AG04450 (cell line): ENCODE data around the gene COPS7A. TPM values are rescaled to one million over a fixed set of nuclear protein-coding genes. Genes with fewer than 3 reads are reported as not detected.

Experiments
- CTCF ChIA-PET: fragments of 300-600, 350-600 bp; formaldehyde crosslinking; extraction: SDS; loops from one replicate; lab custom pipeline; 2022; ENCODE audit warnings: antibody characterized with exemption, inconsistent platforms; lab: Charles Lee
- POLR2A ChIA-PET: fragments of 350-600 bp; formaldehyde crosslinking; extraction: SDS; loops from one replicate; lab custom pipeline; 2021; ENCODE audit warnings: antibody characterized with exemption, inconsistent platforms; lab: Yijun Ruan, JAX
- DNase-seq: peaks from one replicate; pipeline ENCODE4 v3.0.0-alpha.2; 2011; ENCODE audit warnings: low read depth, low spot score
- H3K27ac ChIP-seq: one replicate; pipeline ENCODE4 v1.5.1; 2012; ENCODE audit warnings: low read depth, low read length, control low read depth
- H3K27me3 ChIP-seq: one replicate; pipeline ENCODE4 v1.6.0; 2012; ENCODE audit warnings: low read length; ENCODE audit not compliant: control insufficient read depth, insufficient read depth
- H3K4me3 ChIP-seq: 2 replicates; pipeline ENCODE4 v1.5.1; 2011; ENCODE audit warnings: mild to moderate bottlenecking, low read depth, low read length, control low read depth
- H3K9me3 ChIP-seq: 2 replicates; pipeline ENCODE4 v1.5.1; 2012; ENCODE audit warnings: low read length; ENCODE audit not compliant: control insufficient read depth, insufficient read depth
- polyA minus RNA-seq: library from RNA; depleted of rRNA, polyadenylated mRNA; stranded (reverse); fragments of >200 nt; gene quantifications from 2 replicates; pipeline ENCODE4 v1.2.3, GENCODE V29; 2011; rRNA and poly(A)+ RNA removed
- polyA plus RNA-seq: library from polyadenylated mRNA; depleted of rRNA; stranded (reverse); fragments of >200 nt; gene quantifications from 2 replicates; pipeline ENCODE4 v1.2.3, GENCODE V29; 2011; rRNA removed
- TF ChIP-seq, protein P1 (sequence below): IDR thresholded peaks from 2 replicates; pipeline ENCODE4 v1.5.1; 2011; ENCODE audit warnings: low read depth, low read length, control low read depth, inconsistent platforms

COPS7A gene, protein sequence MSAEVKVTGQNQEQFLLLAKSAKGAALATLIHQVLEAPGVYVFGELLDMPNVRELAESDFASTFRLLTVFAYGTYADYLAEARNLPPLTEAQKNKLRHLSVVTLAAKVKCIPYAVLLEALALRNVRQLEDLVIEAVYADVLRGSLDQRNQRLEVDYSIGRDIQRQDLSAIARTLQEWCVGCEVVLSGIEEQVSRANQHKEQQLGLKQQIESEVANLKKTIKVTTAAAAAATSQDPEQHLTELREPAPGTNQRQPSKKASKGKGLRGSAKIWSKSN
- polyA plus RNA-seq (93.2 and 104 TPM in 2 replicates), polyA minus RNA-seq (36.2 and 42.9 TPM in 2 replicates)

DNA sequence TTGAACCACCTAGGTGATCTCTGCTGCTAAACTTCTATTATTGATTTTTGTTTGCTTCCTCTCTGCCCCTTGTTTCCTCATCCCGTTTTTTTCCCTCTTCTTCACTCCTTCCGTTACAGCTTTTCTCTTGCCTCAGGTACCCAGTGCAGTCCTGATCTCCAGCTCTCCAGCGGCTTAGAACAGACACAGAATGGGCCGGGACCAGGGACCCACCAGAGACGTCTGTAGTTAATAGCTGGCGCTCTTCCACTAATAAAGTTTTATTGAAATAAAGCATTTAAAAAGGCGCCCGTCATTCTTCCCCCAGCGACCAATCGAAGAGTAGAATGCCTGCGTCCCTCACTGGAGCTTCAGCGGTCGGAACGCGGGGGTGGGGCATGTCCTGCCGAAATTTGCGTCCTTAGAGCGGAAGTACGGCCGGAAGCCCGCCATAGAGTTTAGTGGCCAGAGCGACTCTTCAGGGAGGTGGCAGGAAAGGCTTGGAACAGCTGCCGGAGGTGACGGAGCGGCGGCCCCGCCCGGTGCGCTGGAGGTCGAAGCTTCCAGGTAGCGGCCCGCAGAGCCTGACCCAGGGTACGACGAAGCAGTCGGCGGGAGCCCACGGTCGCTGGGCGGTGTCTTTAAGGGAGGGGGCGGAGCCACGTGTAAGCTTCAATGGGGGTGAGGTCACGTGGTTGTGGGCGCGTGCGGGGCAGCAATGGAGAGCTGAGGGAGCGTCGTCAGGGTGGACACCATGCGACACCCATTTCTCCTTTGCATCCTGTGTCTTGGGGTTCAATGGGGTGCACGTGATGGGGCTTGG, at the start of gene COPS7A:
COPS7A (plus strand) TSS at position 440 of the 802 bp plus-strand sequence. CDS start 611 bp downstream, outside the sequence.
- Histone ChIP-seq H3K9me3 (no peaks in the 10 kb centered on the region), H3K27me3 (no peaks in the 10 kb centered on the region), H3K27ac (peak within 1 kb of the TSS; percentile 92), H3K4me3 (peak within 1 kb of the TSS; percentile 62)
- POLR2A ChIA-PET: interaction anchor here (0.6 to 1.8 kb wide), 22 partner anchors 11 to 190 kb away, joined by 3 to 39 read pairs (median 4); partner anchors contain the start of genes GAPDH, MLF2, PTMS and TPI1
- DNase-seq: peak; percentile 91
- TF ChIP-seq, protein P1, sequence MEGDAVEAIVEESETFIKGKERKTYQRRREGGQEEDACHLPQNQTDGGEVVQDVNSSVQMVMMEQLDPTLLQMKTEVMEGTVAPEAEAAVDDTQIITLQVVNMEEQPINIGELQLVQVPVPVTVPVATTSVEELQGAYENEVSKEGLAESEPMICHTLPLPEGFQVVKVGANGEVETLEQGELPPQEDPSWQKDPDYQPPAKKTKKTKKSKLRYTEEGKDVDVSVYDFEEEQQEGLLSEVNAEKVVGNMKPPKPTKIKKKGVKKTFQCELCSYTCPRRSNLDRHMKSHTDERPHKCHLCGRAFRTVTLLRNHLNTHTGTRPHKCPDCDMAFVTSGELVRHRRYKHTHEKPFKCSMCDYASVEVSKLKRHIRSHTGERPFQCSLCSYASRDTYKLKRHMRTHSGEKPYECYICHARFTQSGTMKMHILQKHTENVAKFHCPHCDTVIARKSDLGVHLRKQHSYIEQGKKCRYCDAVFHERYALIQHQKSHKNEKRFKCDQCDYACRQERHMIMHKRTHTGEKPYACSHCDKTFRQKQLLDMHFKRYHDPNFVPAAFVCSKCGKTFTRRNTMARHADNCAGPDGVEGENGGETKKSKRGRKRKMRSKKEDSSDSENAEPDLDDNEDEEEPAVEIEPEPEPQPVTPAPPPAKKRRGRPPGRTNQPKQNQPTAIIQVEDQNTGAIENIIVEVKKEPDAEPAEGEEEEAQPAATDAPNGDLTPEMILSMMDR: no peak
- CTCF ChIA-PET: interaction anchor here (0.8 to 3.2 kb wide), 8 partner anchors 12 to 149 kb away, joined by 3 to 12 read pairs (median 6); partner anchors contain the start of genes MLF2 and SPSB2

DNA sequence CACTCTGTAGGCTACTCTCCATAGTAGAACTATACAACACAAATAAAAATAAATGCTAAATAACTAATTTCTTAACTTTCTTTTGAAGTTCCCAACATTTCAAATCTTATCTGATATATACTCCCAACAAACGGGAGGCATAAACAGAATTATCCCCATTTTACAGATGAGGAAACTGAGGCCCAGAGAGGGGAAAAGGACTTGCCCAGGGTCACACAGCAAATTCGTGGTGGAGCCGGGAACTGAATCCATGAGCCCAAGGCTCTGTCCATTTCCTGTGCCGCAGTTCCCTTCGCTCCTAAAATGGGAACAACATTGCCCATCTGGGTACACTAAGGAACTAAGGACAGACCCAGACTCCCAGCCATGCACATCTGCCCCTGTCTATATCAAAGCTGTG, 46.9 kb upstream of the COPS7A start:
- ChIA-PET POLR2A (no interaction called here), CTCF (no interaction called here)
- H3K27ac ChIP-seq: no peak overlapping the region
- TF ChIP-seq, protein P1: no peak
- H3K9me3 ChIP-seq: no peaks in the 10 kb centered on the region
- H3K4me3 ChIP-seq: no peak overlapping the region
- H3K27me3 ChIP-seq: no peaks in the 10 kb centered on the region
- no peak for DNase-seq

DNA sequence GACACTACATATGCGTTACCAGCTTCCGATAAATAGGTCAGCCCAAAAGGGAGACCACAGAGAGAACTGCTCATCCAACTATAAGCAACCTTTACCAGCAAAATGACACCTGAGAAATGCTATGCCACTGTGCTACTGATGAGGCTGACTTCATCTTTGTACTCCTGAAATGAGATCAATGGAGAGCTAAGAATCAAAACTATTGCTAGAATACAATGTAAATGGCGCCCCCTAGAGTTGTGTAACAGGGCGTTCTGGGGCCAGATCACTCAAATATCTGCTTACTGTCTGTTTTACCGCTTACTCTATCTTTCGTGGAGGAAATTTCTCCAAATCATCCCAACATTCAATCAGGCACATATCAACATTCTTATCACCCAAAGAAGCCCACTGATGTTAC, 39.2 kb upstream of the COPS7A start:
- Histone ChIP-seq H3K9me3 (no peaks in the 10 kb centered on the region), H3K4me3 (no peak overlapping the region), H3K27me3 (no peaks in the 10 kb centered on the region), H3K27ac (no peak overlapping the region)
- DNase-seq: no peak
- ChIA-PET POLR2A (interaction anchor here (0.7 kb wide), 1 partner anchor 39 kb away, joined by 3 read pairs; the partner anchor contains the start of gene COPS7A), CTCF (interaction anchor here (0.5 to 1.6 kb wide), 14 partner anchors 12 to 1147 kb away, joined by 3 to 15 read pairs (median 3); partner anchors contain the start of genes LPAR5 and MLF2)
- TF ChIP-seq, protein P1: peak; percentile 51

DNA sequence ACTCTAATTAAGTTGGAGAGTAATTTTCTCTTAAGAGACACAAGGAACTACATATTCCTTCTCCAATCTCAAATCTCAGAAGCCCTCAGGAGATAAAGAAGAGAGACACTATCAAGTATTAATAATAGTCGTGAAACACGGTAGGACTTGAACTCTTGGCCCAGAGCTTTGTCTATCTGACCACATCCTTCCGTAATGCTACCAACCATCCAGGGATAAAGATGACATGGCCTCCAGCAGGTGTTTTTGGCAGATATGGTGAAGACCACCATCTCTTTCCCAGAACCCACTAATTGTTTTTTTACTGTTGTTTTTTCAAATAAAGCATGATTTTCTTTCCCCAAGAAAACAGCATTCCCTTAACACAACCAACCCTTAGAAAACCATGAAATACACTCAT, 38.0 kb upstream of the COPS7A start:
- Histone ChIP-seq H3K9me3 (no peaks in the 10 kb centered on the region), H3K27ac (no peak overlapping the region), H3K27me3 (no peaks in the 10 kb centered on the region), H3K4me3 (no peak overlapping the region)
- ChIA-PET CTCF (no interaction called here), POLR2A (no interaction called here)
- DNase-seq: no peak
- TF ChIP-seq, protein P1: no peak
